Stimulated activated CD8-positive, alpha-beta memory T cell treated with anti-CD3 and anti-CD28 coated beads, Interleukin-4, amount 100 ng/mL, for 4 hours (primary cell): ENCODE data around the gene MBTPS2.
"Not testable (repeated sequence)": the region's sequence is repeated elsewhere in the genome, so short reads cannot be mapped to it uniquely, and the experiment has no call there.

Source experiments
- DNase-seq, 2 donors: peaks; one replicate each; pipeline ENCODE4 v3.0.0-alpha.2; 2020; ENCODE audit warnings: low read depth in 2 of 2, low spot score in 1 of 2

Gene MBTPS2

DNA sequence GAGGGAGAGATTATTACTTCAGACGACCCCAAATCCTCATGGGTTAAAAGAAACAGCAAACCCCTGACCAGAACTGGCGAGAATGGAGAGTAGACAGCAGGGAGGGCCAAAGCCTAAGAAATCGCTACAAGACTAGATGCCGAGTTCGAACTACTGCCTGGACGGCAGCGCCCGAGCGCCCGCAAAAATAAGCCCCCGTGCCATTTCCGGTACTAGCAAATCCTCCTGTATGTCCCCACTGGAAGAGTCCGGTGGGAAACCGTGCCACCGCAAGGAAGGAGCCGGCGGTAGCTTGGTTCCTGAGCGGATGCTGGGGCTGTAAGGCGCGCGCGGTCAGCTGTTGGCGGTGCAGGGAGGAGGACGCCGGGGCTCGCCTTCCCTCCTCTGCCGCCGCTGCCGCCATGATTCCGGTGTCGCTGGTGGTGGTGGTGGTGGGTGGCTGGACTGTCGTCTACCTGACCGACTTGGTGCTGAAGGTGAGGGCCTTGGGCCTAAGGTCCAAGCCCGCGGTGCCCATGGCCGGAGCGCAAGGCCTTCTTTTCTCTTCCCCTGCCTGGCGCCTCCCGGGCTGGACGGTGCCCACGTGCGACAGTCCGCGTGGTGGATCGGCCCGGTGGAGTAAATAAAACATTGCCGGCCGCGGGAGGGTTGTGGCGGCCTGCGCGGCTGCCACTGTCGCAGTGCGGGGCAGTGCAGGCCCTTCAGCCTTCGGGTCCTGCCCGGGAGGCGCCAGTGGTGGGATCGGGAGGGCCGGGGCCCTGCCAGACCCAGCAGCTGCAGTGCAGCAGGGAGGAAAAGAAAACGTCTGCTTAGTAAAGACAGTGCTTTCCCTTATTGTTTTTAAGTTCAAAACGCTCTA, at the start of gene MBTPS2:
Gene MBTPS2, plus strand, starts transcription at position 284 of the 859 bp plus-strand sequence. Its CDS starts 118 bp downstream, at position 402.
- peak; percentile 56 to 64 for DNase-seq

GRCh38 chrX:21798677-21799219, 40.7 kb upstream of the MBTPS2 start:
- DNase-seq: no peak

- no peak for DNase-seq
Measured at GRCh38 chrX:21799767-21800166, 39.6 kb upstream of the MBTPS2 start.

DNA sequence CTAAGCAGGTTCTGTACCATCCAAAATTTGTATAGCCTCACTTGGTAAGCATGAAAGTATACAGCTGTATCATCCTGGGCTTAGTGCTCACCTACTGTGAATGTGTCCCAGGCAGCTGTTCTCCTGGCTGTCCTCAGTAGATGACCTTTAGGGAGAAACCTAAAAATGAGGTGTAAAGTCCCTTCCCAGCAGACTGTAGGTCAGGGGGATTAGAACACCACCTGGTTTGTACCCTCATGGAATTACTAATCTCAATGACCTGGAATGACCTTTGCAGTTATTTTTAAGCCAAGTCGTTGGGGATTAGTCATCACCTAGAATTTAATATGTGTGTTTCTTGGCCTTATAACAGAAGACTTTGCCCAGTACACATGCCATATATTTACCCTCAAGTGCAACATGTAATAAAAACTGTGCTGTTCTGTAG, 39.1 kb upstream of the MBTPS2 start:
- no peak for DNase-seq

DNA sequence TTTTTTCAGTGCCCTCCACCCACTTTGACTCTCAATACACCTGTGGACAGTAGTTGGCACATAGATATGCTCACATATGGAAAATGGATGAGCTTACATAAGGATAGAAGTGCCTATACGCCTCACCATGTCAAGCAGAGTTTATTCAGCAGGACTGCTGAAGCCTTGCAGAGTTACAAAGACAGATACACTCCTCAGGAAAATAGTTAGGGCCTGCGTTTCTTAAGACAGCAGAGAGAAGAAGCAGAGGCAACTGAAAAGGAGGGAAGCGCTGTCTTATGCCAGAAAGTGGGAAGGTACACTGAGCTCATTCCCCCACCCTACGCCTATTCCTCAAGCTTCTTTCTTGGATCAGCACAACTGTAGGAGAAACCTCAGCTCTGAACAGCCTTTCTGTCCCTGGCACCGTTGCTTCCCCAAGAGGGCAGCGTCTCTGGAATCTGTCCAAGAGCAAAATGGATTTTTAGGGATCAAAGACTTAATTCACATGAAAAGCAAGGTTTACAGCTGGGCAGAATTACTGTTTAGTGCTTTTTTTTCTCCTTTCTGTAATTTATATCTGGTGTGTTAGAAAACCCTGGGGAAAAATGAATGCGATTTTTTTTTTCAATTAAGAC, 37.3 kb upstream of the MBTPS2 start:
- DNase-seq: no peak

GRCh38 chrX:21802839-21803238, 36.6 kb upstream of the MBTPS2 start:
- DNase-seq: no peak

DNA sequence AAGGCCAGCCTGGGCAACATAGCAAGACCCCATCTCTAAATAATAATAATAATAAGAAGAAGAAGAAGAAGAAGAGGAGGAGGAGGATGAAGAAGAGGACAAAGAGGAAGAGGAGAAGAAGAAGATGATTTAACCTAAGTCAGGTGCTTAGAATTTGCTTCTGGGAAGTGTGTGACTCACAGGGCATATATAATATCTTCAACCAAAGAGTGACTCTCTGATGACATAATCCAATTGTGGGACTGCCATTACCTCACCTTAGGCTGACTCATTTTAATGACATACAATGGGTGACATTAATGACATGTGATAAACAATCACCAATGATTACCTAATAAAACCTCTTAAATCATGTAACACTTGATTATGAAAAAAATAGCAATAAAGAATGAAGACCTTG, 32.7 kb upstream of the MBTPS2 start:
- no peak for DNase-seq

DNA sequence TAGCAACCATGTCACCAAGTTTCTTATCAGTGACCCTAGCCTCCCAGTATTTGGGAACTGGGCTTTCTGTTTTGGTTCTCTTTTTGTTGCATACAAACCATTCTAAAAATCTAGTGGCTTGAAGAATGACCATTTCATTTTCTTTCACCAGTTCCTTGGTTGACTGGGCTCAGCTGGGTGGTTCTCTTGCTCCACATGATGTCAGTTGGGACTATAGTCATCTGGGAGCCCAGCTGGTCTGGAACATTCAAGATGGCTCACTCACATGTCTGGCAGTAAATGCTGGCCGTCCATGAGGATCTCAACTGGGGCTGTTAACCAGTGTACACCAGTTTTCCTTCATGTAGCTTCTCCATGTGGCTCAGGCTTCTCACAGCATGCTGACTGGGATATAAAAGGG, 27.6 kb upstream of the MBTPS2 start:
- no peak for DNase-seq

DNA sequence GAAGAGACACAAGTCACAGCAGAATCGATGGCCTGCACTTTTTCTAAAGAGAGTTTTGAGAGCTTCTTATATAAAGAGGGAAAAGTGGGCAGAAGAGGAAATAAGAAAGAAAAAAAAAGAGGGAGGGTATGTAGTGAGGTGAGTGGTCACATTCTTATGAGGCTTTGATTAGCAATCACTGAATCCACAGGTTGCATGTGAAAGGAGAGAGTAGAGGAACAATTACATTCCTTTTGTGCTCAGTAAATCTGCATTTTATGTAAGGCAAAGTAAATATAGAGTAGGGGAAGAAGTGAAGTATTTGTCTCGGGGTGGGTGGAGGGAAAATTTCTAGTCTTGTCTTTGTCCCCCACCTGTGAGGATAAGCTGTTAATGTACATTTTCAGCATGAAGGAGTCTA, 26.8 kb upstream of the MBTPS2 start:
- no peak for DNase-seq

GRCh38 chrX:21813612-21814368, 25.6 kb upstream of the MBTPS2 start:
- no peak for DNase-seq

- no peak for DNase-seq
Measured at GRCh38 chrX:21816136-21816535, 23.3 kb upstream of the MBTPS2 start.

DNA sequence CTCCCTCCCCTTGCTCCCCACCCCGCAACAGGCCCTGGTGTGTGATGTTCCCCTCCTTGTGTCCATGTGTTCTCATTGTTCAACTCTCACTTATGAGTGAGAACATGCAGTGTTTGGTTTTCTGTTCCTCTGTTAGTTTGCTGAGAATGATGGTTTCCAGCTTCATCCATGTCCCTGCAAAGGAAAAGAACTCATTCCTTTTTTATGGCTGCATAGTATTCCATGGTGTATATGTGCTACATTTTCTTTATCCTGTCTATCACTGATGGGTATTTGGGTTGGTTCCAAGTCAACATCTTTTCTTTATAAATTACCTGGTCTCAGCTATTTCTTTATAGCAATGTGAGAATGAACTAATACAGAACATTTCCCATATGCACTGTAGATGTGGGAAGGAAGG, 19.2 kb upstream of the MBTPS2 start:
- not testable (repeated sequence) for DNase-seq

DNA sequence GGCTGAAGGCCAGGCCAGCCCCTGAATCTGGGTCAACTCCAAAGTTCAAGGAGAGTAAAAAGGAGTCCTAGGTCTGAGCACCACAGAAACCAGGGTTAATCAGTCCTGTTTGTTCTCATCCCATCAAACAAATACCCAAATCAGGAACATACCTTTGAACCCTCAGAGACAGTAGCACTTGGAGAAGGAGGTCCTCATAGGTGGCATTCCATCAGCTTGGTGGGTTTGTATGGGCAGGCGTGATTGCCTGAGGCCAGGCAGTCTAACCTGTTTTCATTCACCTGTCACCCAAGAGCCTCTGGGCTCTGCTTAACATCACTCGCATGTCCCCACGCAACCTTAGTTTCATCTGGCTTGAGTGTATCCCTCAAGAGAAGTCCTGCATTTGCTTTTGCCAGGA, 17.5 kb upstream of the MBTPS2 start:
- DNase-seq: no peak

- DNase-seq: no peak
Measured at GRCh38 chrX:21831496-21831895, 7.9 kb upstream of the MBTPS2 start.

GRCh38 chrX:21837056-21837455, 2.4 kb upstream of the MBTPS2 start:
- DNase-seq: no peak

- no peak for DNase-seq
Measured at GRCh38 chrX:21838937-21839333, 482 bp upstream of the MBTPS2 start.

DNA sequence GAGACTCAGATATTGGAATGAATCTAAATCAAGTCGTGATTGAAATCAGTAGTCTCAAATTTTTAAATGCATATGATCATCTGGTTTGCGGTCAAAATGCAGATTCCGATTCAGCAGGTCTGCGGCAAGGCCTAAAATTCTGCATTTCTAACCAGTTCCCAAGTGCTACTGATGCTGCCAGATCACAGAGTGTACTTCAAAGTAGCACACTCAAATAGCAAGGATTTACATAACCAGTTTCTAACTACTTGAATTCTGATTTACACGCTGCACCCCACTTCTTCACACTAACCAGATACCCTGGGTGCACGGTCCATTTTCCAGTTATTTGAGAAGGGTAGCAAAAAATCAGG, 752 bp downstream of the MBTPS2 start:
- no peak for DNase-seq

DNA sequence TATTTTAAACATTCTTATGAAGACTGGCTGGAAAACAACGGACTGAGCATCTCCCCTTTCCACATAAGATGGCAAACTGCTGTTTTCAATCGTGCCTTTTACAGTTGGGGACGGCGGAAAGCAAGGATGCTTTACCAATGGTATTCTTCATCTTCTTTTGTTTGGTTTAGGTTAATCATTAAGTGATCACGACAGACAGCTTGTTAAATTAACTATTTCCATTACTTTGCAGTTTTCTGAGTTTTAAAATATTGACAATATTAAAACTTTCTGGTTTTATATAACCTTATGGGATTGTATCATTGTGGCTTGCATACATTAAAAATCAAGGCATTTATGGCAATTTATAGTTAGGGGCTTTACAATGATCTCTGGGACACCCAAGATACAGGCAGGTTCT, 3.8 kb downstream of the MBTPS2 start:
- DNase-seq: no peak

DNA sequence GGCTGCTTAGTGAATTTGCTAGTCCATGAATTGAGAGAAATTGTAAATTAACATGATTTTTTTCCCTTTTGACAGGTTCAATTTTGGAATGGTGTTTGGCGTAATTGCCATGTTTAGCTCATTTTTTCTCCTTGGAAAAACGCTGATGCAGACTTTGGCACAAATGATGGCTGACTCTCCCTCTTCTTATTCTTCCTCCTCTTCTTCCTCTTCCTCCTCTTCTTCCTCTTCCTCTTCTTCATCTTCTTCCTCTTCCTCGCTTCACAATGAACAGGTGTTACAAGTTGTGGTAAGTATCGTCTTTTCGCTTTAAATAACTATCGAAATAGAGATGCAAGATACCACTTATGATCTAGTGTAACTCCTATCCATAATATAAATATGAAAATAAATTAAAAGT, 5.7 kb downstream of the MBTPS2 start:
- no peak for DNase-seq

GRCh38 chrX:21847342-21847741, 7.9 kb downstream of the MBTPS2 start:
- no peak for DNase-seq

DNA sequence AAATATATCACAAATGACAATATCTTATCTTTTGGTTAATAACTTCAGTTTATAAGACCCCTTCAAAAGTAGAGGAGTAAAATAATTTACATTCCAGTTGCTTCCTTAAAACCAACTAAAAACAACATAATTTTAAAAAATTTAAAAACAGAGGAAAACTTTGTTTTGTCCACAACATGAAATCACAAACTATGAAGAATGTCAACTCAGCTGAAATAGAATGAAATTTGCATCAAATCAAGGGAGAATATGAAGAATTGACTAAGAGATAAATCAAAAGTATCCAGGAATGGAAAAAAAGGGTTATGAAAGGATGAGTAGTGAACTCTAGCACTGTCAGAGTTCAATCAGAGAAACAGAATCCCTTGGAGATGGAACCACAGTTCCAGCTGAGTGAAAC, 14.2 kb downstream of the MBTPS2 start:
- no peak for DNase-seq

DNA sequence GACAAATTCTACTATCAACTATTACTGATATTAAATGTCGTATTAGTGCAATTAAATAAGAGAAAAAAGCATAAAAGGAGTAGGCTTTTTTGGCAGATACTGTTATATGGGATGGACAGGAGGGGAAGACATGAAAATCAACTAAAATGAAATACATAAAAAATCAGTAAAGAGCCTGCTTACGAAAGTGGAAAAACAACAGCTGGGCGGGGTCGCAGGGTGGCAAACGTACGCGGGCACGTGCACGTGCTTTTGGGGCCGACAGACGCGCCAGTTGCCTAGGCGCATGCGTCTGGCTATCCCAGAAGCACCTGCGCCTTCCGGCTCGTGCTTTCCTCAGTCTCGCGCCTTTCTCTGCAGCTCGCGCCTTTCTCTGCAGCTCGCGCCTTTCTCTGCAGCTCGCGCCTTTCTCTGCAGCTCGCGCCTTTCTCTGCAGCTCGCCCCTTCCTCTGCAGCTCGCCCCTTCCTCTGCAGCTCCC, 16.6 kb downstream of the MBTPS2 start, which contains the start of gene YY2:
Gene YY2, plus strand, starts transcription at position 51 of the 479 bp plus-strand sequence. CDS start 498 bp downstream, outside the sequence.
- no peak for DNase-seq
